MM.1S (cell line): ENCODE data around the gene KLHDC3.

Experiments
- DNase-seq: peaks from one replicate; pipeline ENCODE4 v3.0.0-alpha.2; 2015
- H2AFZ ChIP-seq: fragments of 300-600 bp; sonication (generic); 2 replicates; pipeline ENCODE4 v1.6.0; 2016; ENCODE audit warnings: antibody characterized with exemption, low read length
- H3F3A ChIP-seq: fragments of 300-600 bp; sonication (generic); 2 replicates; pipeline ENCODE4 v1.6.1; 2016; ENCODE audit warnings: mild to moderate bottlenecking, antibody characterized with exemption, low read length, moderate library complexity, mixed read lengths; ENCODE audit not compliant: insufficient read depth
- H3K27ac ChIP-seq: fragments of 300-600 bp; sonication (generic); 2 replicates; pipeline ENCODE4 v1.5.1; 2016; ENCODE audit warnings: mild to moderate bottlenecking, low read length
- H3K27me3 ChIP-seq: fragments of 300-600 bp; sonication (generic); replicated peaks from 2 replicates; pipeline ENCODE4 v1.6.0; 2016; ENCODE audit warnings: low read length; ENCODE audit not compliant: insufficient read depth
- H3K36me3 ChIP-seq: fragments of 300-600 bp; sonication (generic); replicated peaks from 2 replicates; pipeline ENCODE4 v1.6.1; 2016; ENCODE audit warnings: mild to moderate bottlenecking, low read length, mixed read lengths; ENCODE audit not compliant: insufficient read depth
- H3K4me1 ChIP-seq: fragments of 300-600 bp; sonication (generic); 2 replicates; pipeline ENCODE4 v1.6.1; 2016; ENCODE audit warnings: low read length, mixed read lengths
- H3K4me2 ChIP-seq: fragments of 300-600 bp; sonication (generic); 2 replicates; pipeline ENCODE4 v1.6.0; 2016; ENCODE audit warnings: low read depth, low read length
- H3K4me3 ChIP-seq: fragments of 300-600 bp; sonication (generic); 2 replicates; pipeline ENCODE4 v1.5.1; 2016; ENCODE audit warnings: low read length, mixed read lengths
- H3K79me2 ChIP-seq: fragments of 300-600 bp; sonication (generic); 2 replicates; pipeline ENCODE4 v1.6.1; 2016; ENCODE audit warnings: mixed run types, low read length, mixed read lengths
- H3K9ac ChIP-seq: fragments of 300-600 bp; sonication (generic); 2 replicates; pipeline ENCODE4 v1.6.1; 2016; ENCODE audit warnings: low read length, mixed read lengths
- H3K9me2 ChIP-seq: fragments of 300-600 bp; sonication (generic); replicated peaks from 2 replicates; pipeline ENCODE4 v1.6.1; 2016; ENCODE audit warnings: mild to moderate bottlenecking, low read length, mixed read lengths; ENCODE audit not compliant: insufficient read depth
- H3K9me3 ChIP-seq: fragments of 300-600 bp; sonication (generic); replicated peaks from 2 replicates; pipeline ENCODE4 v1.6.1; 2016; ENCODE audit warnings: mild to moderate bottlenecking, low read length, mixed read lengths; ENCODE audit not compliant: insufficient read depth
- H4K20me1 ChIP-seq: fragments of 300-600 bp; sonication (generic); 2 replicates; pipeline ENCODE4 v1.6.1; 2016; ENCODE audit warnings: mild to moderate bottlenecking, low read length, moderate library complexity, mixed read lengths; ENCODE audit not compliant: insufficient read depth
- CTCF ChIP-seq: fragments of 300-600 bp; sonication (generic); IDR thresholded peaks from 2 replicates; pipeline ENCODE4 v1.5.1; 2016; ENCODE audit warnings: antibody characterized with exemption, low read length, mixed read lengths
- EZH2 ChIP-seq: fragments of 300-600 bp; sonication (generic); optimal IDR thresholded peaks from 2 replicates; pipeline ENCODE3; 2017; ENCODE audit warnings: low read depth, mild to moderate bottlenecking, antibody characterized with exemption, low read length, mixed read lengths
- EZH2phosphoT487 ChIP-seq: fragments of 300-600 bp; sonication (generic); IDR thresholded peaks from 2 replicates; pipeline ENCODE4 v1.6.1; 2018; ENCODE audit warnings: antibody characterized with exemption, low read length

Gene KLHDC3

GRCh38 chr6:42968126-42968701, 45.8 kb upstream of the KLHDC3 start:
- Histone ChIP-seq H3K4me1 (no peaks in the 10 kb centered on the region), H4K20me1 (no peaks in the 10 kb centered on the region), H2AFZ (no peak overlapping the region), H3K4me3 (no peak overlapping the region), H3K27me3 (no peaks in the 10 kb centered on the region), H3K9ac (no peak overlapping the region), H3K27ac (no peak overlapping the region), H3K4me2 (no peak overlapping the region), H3F3A (no peaks in the 10 kb centered on the region), H3K79me2 (no peaks in the 10 kb centered on the region), H3K9me2 (no peaks in the 10 kb centered on the region), H3K9me3 (no peaks in the 10 kb centered on the region), H3K36me3 (no peaks in the 10 kb centered on the region)
- no peak for DNase-seq
- no peak for TF ChIP-seq EZH2phosphoT487

DNA sequence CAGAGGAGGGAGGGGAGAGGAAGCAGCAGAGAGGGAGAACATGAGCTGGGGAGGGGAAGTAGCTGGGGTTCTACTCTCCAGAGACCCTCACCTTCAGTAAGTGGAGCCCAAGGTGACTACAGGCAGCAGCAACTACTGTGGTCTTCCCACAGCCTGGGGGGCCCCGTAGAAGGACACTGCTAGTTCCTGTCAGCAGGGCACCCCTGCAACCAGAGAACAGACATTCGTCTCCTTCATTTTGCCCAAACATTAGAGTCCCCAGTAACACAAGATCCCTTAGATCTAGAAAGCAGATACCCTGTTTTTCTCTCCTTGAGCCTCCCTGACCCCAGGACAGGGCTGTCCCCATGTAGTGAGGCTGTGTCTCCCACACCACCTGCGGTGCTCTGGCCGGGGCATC, 45.3 kb upstream of the KLHDC3 start:
- H3K9me3 ChIP-seq: no peaks in the 10 kb centered on the region
- H3K9me2 ChIP-seq: no peaks in the 10 kb centered on the region
- no peaks in the 10 kb centered on the region for H3F3A ChIP-seq
- H3K79me2 ChIP-seq: no peaks in the 10 kb centered on the region
- H3K9ac ChIP-seq: no peak overlapping the region
- H4K20me1 ChIP-seq: no peaks in the 10 kb centered on the region
- no peak overlapping the region for H3K27ac ChIP-seq
- H3K36me3 ChIP-seq: no peaks in the 10 kb centered on the region
- DNase-seq: no peak
- H3K4me3 ChIP-seq: no peak overlapping the region
- H3K27me3 ChIP-seq: no peaks in the 10 kb centered on the region
- no peaks in the 10 kb centered on the region for H3K4me1 ChIP-seq
- no peak for TF ChIP-seq EZH2phosphoT487
- no peak for TF ChIP-seq EZH2
- no peak for TF ChIP-seq CTCF
- H2AFZ ChIP-seq: no peak overlapping the region
- H3K4me2 ChIP-seq: no peak overlapping the region

DNA sequence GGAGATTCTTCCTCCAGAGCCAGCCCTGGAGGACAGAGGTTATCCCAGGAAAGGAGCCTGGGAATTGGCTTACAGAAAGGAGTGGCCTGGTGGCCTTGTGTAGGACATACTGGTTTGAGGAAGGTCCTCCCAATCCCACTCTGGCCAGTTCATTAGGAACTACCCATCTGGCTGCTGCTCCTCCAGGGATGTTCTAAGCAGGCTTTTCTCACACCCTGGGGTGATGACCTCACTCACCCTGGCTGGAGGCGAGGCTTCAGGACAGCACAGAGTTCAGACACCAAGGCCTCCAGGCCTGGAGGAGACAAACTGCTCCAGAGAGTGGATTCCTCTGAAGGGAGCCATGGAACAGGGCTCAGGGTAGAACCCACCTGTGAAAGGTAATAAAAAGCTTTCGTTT, 44.6 kb upstream of the KLHDC3 start:
- H3K79me2 ChIP-seq: no peaks in the 10 kb centered on the region
- no peak overlapping the region for H3K4me2 ChIP-seq
- H3K4me1 ChIP-seq: no peaks in the 10 kb centered on the region
- no peaks in the 10 kb centered on the region for H3K36me3 ChIP-seq
- TF ChIP-seq CTCF (no peak), EZH2phosphoT487 (no peak), EZH2 (no peak)
- H3K27ac ChIP-seq: no peak overlapping the region
- no peak overlapping the region for H3K9ac ChIP-seq
- H3K9me3 ChIP-seq: no peaks in the 10 kb centered on the region
- H3F3A ChIP-seq: no peaks in the 10 kb centered on the region
- no peak overlapping the region for H2AFZ ChIP-seq
- H4K20me1 ChIP-seq: no peaks in the 10 kb centered on the region
- no peak overlapping the region for H3K4me3 ChIP-seq
- DNase-seq: no peak
- H3K27me3 ChIP-seq: no peaks in the 10 kb centered on the region
- H3K9me2 ChIP-seq: no peaks in the 10 kb centered on the region

GRCh38 chr6:42969934-42970333, 44.1 kb upstream of the KLHDC3 start:
- H3K36me3 ChIP-seq: no peaks in the 10 kb centered on the region
- no peak overlapping the region for H3K4me2 ChIP-seq
- TF ChIP-seq EZH2 (no peak), EZH2phosphoT487 (no peak), CTCF (no peak)
- H3K4me1 ChIP-seq: no peaks in the 10 kb centered on the region
- DNase-seq: no peak
- H3K27me3 ChIP-seq: no peaks in the 10 kb centered on the region
- H3K9ac ChIP-seq: no peak overlapping the region
- H3K27ac ChIP-seq: no peak overlapping the region
- no peaks in the 10 kb centered on the region for H3K79me2 ChIP-seq
- no peaks in the 10 kb centered on the region for H3F3A ChIP-seq
- no peaks in the 10 kb centered on the region for H4K20me1 ChIP-seq
- H3K9me3 ChIP-seq: no peaks in the 10 kb centered on the region
- no peaks in the 10 kb centered on the region for H3K9me2 ChIP-seq
- H3K4me3 ChIP-seq: no peak overlapping the region
- no peak overlapping the region for H2AFZ ChIP-seq
